SKM-1 (cell line): ENCODE results near the gene SCN1A.
A peak's percentile ranks its signal among the peaks of the same experiment; 100 is the strongest.
"Not testable (repeated sequence)": the region's sequence is repeated elsewhere in the genome, so short reads cannot be mapped to it uniquely, and the experiment has no call there.

Source experiments
- DNase-seq: peaks from one replicate; lab custom pipeline; 2025; ENCODE audit not compliant: unreplicated experiment; lab: John Stamatoyannopoulos, UW

The SCN1A gene

GRCh38 chr2:166127217-166128155 lies at the start of gene SCN1A:
TSS of gene SCN1A (minus strand) at chr2:166128020. CDS start at chr2:166073621, 54,399 bp downstream.
- DNase-seq: peak; percentile 36

GRCh38 chr2:166173263-166173662 lies 45.4 kb upstream of the SCN1A start:
- DNase-seq: no peak

- DNase-seq: no peak
Measured at GRCh38 chr2:166171216-166171615, 43.4 kb upstream of the SCN1A start.

- DNase-seq: no peak
Measured at GRCh38 chr2:166170356-166170755, 42.5 kb upstream of the SCN1A start.

- DNase-seq: no peak
Measured at GRCh38 chr2:166167449-166167848, 39.6 kb upstream of the SCN1A start.

GRCh38 chr2:166163775-166164174 lies 36.0 kb upstream of the SCN1A start:
- no peak for DNase-seq

- DNase-seq: no peak
Measured at GRCh38 chr2:166158546-166158945, 30.7 kb upstream of the SCN1A start.

GRCh38 chr2:166157578-166157977 lies 29.8 kb upstream of the SCN1A start:
- no peak for DNase-seq

- no peak for DNase-seq
Measured at GRCh38 chr2:166156985-166157490, 29.2 kb upstream of the SCN1A start.

GRCh38 chr2:166155589-166155988 lies 27.8 kb upstream of the SCN1A start:
- DNase-seq: no peak

GRCh38 chr2:166154685-166155338 lies 27.0 kb upstream of the SCN1A start:
- no peak for DNase-seq

- DNase-seq: no peak
Measured at GRCh38 chr2:166152064-166152463, 24.2 kb upstream of the SCN1A start.

GRCh38 chr2:166148500-166149400 lies 20.9 kb upstream of the SCN1A start:
- no peak for DNase-seq

- no peak for DNase-seq
Measured at GRCh38 chr2:166147883-166148282, 20.1 kb upstream of the SCN1A start.

- no peak for DNase-seq
Measured at GRCh38 chr2:166144071-166144470, 16.3 kb upstream of the SCN1A start.

GRCh38 chr2:166140932-166141331 lies 13.1 kb upstream of the SCN1A start:
- no peak for DNase-seq

GRCh38 chr2:166140475-166140874 lies 12.7 kb upstream of the SCN1A start:
- DNase-seq: no peak

GRCh38 chr2:166139479-166139878 lies 11.7 kb upstream of the SCN1A start:
- not testable (repeated sequence) for DNase-seq

- DNase-seq: no peak
Measured at GRCh38 chr2:166138667-166139066, 10.8 kb upstream of the SCN1A start.

- DNase-seq: no peak
Measured at GRCh38 chr2:166138144-166138543, 10.3 kb upstream of the SCN1A start.

GRCh38 chr2:166137331-166137730 lies 9.5 kb upstream of the SCN1A start:
- no peak for DNase-seq
